Measurements from ENCODE around the gene CIAO1. TPM values are rescaled to one million over a fixed set of nuclear protein-coding genes. Genes with fewer than 3 reads are reported as not detected.

Gene CIAO1
- total RNA-seq, 2 donors from 2014 or later, result 108 to 135 TPM

DNA sequence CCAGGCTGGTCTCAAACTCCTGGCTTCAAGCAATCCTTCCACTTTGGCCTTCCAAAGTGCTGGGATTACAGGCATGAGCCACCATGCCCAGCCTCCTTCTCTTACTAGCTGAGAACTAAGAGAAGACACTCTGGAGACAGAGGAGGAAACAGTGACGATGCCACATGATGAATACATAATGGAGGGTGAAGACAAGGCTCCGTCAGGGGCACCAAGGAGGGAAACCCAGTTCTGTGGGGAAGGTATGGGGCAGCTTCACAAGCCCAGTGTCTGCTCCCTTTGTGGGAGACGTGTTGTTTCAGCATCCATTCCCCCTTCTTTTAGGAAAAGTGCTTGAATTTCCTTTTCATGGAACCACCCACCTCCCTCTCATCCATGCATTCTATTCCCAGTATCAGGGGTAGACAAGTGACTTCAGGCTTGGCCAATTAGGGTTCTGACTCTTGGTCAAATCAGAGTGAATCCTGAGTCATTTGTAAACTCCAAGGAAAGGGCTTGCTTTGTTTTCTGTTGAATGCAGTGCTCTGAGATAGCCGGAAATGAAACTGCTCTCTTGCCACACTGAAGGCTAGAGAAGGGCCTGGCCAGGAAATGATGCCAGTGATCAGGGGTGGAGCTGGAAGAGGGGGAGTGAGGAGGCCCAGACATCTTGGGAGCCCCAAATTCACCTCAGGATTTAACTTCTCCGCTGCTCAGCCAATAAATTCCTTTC, 24.0 kb upstream of the CIAO1 start:
- Histone ChIP-seq H3K4me1 (replicated peaks) (no peaks in the 10 kb centered on the region), H3K9me3 (no peaks in the 10 kb centered on the region), H3K27ac (no peak overlapping the region), H3K27me3 (replicated peaks; ENCODE audit: insufficient read depth) (no peaks in the 10 kb centered on the region), H3K36me3 (no peaks in the 10 kb centered on the region), H3K4me3 (no peak overlapping the region)
- no peak for DNase-seq (ENCODE audit: low spot score)
- intact Hi-C loops (cut with DNase I), result no loop called here
- 75% methylated on average over 5 of the region's 5 CpGs for WGBS
- TF ChIP-seq, protein P1, sequence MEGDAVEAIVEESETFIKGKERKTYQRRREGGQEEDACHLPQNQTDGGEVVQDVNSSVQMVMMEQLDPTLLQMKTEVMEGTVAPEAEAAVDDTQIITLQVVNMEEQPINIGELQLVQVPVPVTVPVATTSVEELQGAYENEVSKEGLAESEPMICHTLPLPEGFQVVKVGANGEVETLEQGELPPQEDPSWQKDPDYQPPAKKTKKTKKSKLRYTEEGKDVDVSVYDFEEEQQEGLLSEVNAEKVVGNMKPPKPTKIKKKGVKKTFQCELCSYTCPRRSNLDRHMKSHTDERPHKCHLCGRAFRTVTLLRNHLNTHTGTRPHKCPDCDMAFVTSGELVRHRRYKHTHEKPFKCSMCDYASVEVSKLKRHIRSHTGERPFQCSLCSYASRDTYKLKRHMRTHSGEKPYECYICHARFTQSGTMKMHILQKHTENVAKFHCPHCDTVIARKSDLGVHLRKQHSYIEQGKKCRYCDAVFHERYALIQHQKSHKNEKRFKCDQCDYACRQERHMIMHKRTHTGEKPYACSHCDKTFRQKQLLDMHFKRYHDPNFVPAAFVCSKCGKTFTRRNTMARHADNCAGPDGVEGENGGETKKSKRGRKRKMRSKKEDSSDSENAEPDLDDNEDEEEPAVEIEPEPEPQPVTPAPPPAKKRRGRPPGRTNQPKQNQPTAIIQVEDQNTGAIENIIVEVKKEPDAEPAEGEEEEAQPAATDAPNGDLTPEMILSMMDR (IDR thresholded peaks at IDR 0.05), result no peak
- TF ChIP-seq POLR2A (IDR thresholded peaks at IDR 0.05) (no peak), POLR2AphosphoS5 (IDR thresholded peaks at IDR 0.05) (no peak)

DNA sequence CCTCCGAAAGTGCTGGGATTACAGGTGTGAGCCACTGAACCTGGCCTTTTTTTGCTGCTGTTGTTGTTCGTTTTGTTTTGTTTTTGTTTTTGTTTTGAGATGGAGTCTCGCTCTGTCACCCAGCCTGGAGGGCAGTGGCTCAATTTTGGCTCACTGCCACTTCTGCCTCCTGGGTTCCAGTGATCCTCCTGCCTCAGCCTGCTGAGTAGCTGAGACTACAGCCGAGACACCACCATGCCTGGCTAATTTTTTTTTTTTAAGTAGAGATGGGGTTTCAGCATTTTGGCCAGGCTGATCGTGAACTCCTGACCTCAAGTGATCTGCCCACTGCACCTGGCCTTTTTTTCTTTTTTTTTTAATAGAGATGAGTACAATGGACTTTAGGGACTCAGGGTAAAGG, 22.2 kb upstream of the CIAO1 start:
- Histone ChIP-seq H3K4me3 (no peak overlapping the region), H3K27me3 (replicated peaks; ENCODE audit: insufficient read depth) (no peaks in the 10 kb centered on the region), H3K9me3 (no peaks in the 10 kb centered on the region), H3K4me1 (replicated peaks) (no peaks in the 10 kb centered on the region), H3K27ac (no peak overlapping the region), H3K36me3 (no peaks in the 10 kb centered on the region)
- intact Hi-C loops (cut with DNase I), result no loop called here
- 92% methylated on average over 5 of the region's 5 CpGs for WGBS
- no peak for DNase-seq (ENCODE audit: low spot score)
- TF ChIP-seq POLR2A (IDR thresholded peaks at IDR 0.05) (no peak), POLR2AphosphoS5 (IDR thresholded peaks at IDR 0.05) (no peak)
- TF ChIP-seq, protein P1 (IDR thresholded peaks at IDR 0.05), result no peak

DNA sequence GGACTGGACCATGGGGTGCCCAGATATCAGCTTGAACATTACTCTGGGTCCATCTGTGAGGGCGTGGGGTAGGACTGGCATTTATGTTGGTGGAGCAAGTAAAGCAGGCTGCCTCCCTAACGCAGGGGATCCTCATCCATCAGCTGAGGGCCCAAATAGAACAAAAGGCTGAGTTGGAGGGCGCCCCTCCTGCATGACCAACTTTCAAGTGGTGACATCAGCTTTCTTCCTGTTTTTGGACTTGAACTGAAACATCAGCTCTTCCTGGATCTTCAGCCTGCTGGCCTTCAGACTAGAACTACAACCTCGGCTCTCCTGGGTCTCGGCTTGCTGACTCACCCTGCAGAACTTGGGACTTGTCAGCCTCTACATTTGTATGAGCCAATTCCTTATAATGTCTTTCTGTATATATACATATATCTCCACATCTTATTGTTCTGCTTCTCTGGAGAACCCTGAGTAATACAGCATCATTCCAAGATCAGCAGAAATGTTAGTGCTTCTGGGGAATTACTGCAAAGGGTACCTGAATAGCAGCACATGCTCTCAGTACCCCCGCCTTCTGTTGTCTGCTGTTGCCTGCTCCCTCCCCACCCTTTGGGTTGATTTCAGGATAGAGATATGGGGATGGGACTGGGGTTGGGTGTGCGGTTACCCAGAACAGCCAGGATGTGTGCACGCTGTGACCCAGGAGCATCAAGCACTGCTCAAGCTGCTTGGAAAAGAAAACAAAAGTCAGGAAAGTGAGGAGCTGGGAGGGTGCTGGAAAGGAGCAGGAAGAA, 20.2 kb upstream of the CIAO1 start:
- WGBS, result 88% methylated on average over 8 of the region's 8 CpGs
- Histone ChIP-seq H3K36me3 (no peaks in the 10 kb centered on the region), H3K27ac (no peak overlapping the region)

DNA sequence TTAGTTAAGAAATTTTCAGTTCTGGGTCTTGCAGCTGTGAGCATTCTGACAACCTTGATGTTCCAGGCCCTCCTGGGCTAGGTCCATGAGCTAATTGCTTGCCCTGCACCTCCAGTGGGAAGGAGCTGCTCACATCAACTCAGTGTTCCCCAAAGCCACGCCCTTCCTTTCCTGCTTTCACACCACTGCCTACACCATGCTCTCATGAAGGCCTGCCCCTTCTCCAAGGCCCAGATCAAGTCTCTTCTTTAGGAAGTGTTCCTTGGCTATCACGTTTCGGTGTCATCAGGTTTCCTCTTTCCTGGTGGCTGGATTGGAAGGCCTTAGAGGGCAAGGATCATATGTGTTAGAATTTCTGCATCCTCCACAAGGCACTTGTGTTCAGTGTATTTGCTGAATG, 19.0 kb upstream of the CIAO1 start:
- Histone ChIP-seq H3K27ac (no peak overlapping the region), H3K4me3 (no peak overlapping the region), H3K9me3 (no peaks in the 10 kb centered on the region), H3K4me1 (replicated peaks) (no peaks in the 10 kb centered on the region), H3K36me3 (no peaks in the 10 kb centered on the region), H3K27me3 (replicated peaks; ENCODE audit: insufficient read depth) (no peaks in the 10 kb centered on the region)
- 87% methylated on average over 3 of the region's 3 CpGs for WGBS
- intact Hi-C loops (cut with DNase I), result no loop called here
- TF ChIP-seq POLR2AphosphoS5 (IDR thresholded peaks at IDR 0.05), result no peak
- TF ChIP-seq, protein P1 (IDR thresholded peaks at IDR 0.05), result no peak
- TF ChIP-seq POLR2A (IDR thresholded peaks at IDR 0.05), result no peak
- no peak for DNase-seq (ENCODE audit: low spot score)

More for the DNA sequence above, 20.2 kb upstream of the CIAO1 start:
- DNase-seq (ENCODE audit: low spot score), result no peak
- intact Hi-C loops (cut with DNase I), result no loop called here
- H3K4me3 ChIP-seq, result no peak overlapping the region
- no peaks in the 10 kb centered on the region for H3K9me3 ChIP-seq
- no peaks in the 10 kb centered on the region for H3K4me1 ChIP-seq (replicated peaks)
- TF ChIP-seq, protein P1 (IDR thresholded peaks at IDR 0.05), result no peak
- TF ChIP-seq POLR2A (IDR thresholded peaks at IDR 0.05) (no peak), POLR2AphosphoS5 (IDR thresholded peaks at IDR 0.05) (no peak)
- no peaks in the 10 kb centered on the region for H3K27me3 ChIP-seq (replicated peaks; ENCODE audit: insufficient read depth)

Measured in prostate gland (tissue), 2 donors.